K562 (cell line): ENCODE results near the gene DHCR24.

Experiments used
- CBX3 ChIP-seq, 2 experiments: IDR thresholded peaks; 1 replicate in 1 of 2; 2 replicates in 1 of 2; pipeline ENCODE4 v1.6.1; 2012; ENCODE audit warnings: inconsistent platforms in 2 of 2, low read length in 2 of 2, borderline replicate concordance in 1 of 2, control low read depth in 1 of 2
- CTCF ChIP-seq, 3 experiments: IDR thresholded peaks in 2 of 3; conservative IDR thresholded peaks in 1 of 3; 2 replicates each; pipeline ENCODE4 v1.5.1; 2011 to 2012; ENCODE audit warnings: low read length in 3 of 3, mild to moderate bottlenecking in 3 of 3, control low read depth in 2 of 3, improper control_type of control experiment in 1 of 3, inconsistent platforms in 1 of 3, low read depth in 1 of 3, mixed read lengths in 1 of 3, moderate library complexity in 1 of 3; ENCODE audit not compliant: insufficient read depth in 2 of 3
- EZH2 ChIP-seq: IDR thresholded peaks from 2 replicates; pipeline ENCODE4 v1.6.1; 2012; ENCODE audit warnings: low read depth, mild to moderate bottlenecking, inconsistent platforms, low read length, borderline replicate concordance
- MAZ ChIP-seq, 2 experiments: fragments of 450-650 bp in 1 of 2; sonication (generic) in 1 of 2; formaldehyde crosslinking; IDR thresholded peaks in 1 of 2; conservative IDR thresholded peaks in 1 of 2; 2 replicates each; pipeline versions ENCODE4 v1.4.0 to v1.5.0; 2020; ENCODE audit warnings: mild to moderate bottlenecking in 1 of 2, missing genetic modification reagents in 1 of 2
- SMARCC2 ChIP-seq: fragments of 450-650 bp; IDR thresholded peaks from 2 replicates; pipeline ENCODE4 v1.6.1; 2017; ENCODE audit warnings: antibody characterized with exemption, moderate library complexity, mild to moderate bottlenecking, low read depth
- USF1 ChIP-seq: sonication (generic); formaldehyde crosslinking; IDR thresholded peaks from 2 replicates; pipeline ENCODE4 v1.9.0; 2022; ENCODE audit warnings: mild to moderate bottlenecking, missing genetic modification reagents
- ZBTB12 ChIP-seq: fragments of 250-450 bp; sonication (Bioruptor Pico); IDR thresholded peaks from 2 replicates; pipeline ENCODE4 v1.4.0; 2020

GRCh38 chr1:54825696-54826095 lies 61.3 kb downstream of the DHCR24 start:
- TF ChIP-seq CTCF (IDR thresholded peaks at IDR 0.05 in 2 of 3, conservative IDR thresholded peaks at IDR 0.05 in 1 of 3; ENCODE audit: insufficient read depth in 2 of 3, low read depth in 1 of 3, low read length in 3 of 3) (no peak), CBX3 (IDR thresholded peaks at IDR 0.05; ENCODE audit: borderline replicate concordance in 1 of 2, low read length in 2 of 2) (no peak), SMARCC2 (no peak), MAZ (CRISPR knock-in tag; conservative IDR thresholded peaks at IDR 0.05 in 1 of 2, IDR thresholded peaks at IDR 0.05 in 1 of 2) (no peak), ZBTB12 (CRISPR knock-in tag) (no peak), USF1 (CRISPR knock-in tag) (no peak), EZH2 (no peak)
